HK-2 (cell line): ENCODE results near the gene RBMS2.

Experiments used
- DNase-seq: peaks from one replicate; pipeline ENCODE4 v3.0.0-alpha.2; 2018; ENCODE audit not compliant: unreplicated experiment

The RBMS2 gene

GRCh38 chr12:56630180-56630632, 108.6 kb downstream of the RBMS2 start, which contains the start of gene BAZ2A:
Gene BAZ2A (minus strand): TSS chr12:56630326. CDS start chr12:56617530, 12,796 bp downstream.
- DNase-seq: peak; percentile 79

- DNase-seq: no peak
These were observed 110.4 kb downstream of the RBMS2 start for GRCh38 chr12:56631790-56632700.

GRCh38 chr12:56632701-56633467, 111.3 kb downstream of the RBMS2 start:
- no peak for DNase-seq

- no peak for DNase-seq
These were observed 112.0 kb downstream of the RBMS2 start for GRCh38 chr12:56633468-56634241.

- peak; percentile 57 for DNase-seq
These were observed 112.7 kb downstream of the RBMS2 start for GRCh38 chr12:56634242-56634836.

- peak; percentile 89 for DNase-seq
These were observed 113.5 kb downstream of the RBMS2 start for GRCh38 chr12:56634837-56635791.

GRCh38 chr12:56635806-56636674, 114.4 kb downstream of the RBMS2 start:
- DNase-seq: peak; percentile 86

GRCh38 chr12:56636675-56637540, 115.3 kb downstream of the RBMS2 start:
- peak; percentile 99 for DNase-seq

GRCh38 chr12:56637621-56638020, 116.0 kb downstream of the RBMS2 start:
- DNase-seq: no peak

- no peak for DNase-seq
These were observed 119.6 kb downstream of the RBMS2 start for GRCh38 chr12:56641219-56641618.

- DNase-seq: no peak
These were observed 123.0 kb downstream of the RBMS2 start for GRCh38 chr12:56644654-56645053.

GRCh38 chr12:56645201-56645716, 123.6 kb downstream of the RBMS2 start:
- peak; percentile 28 for DNase-seq
